Tibial nerve (tissue), 4 donors: ENCODE measurements around the gene ELMO1. TPM values are rescaled to one million over a fixed set of nuclear protein-coding genes. Genes with fewer than 3 reads are reported as not detected.

Experiments used
- DNase-seq, 2 donors: peaks; one replicate each; pipeline ENCODE4 v3.0.0-alpha.2; 2019; ENCODE audit warnings: low spot score in 2 of 2
- H3K27ac ChIP-seq, 4 donors: fragments of 200-600 bp; sonication (generic) in 3 of 4; one replicate each; pipeline ENCODE4 v1.5.1; 2017 to 2019; ENCODE audit warnings: mild to moderate bottlenecking in 1 of 4
- H3K27me3 ChIP-seq, 2 donors: fragments of 200-600 bp; sonication (generic) in 1 of 2; one replicate each; pipeline versions ENCODE4 v1.5.1 to v1.6.0; 2017 to 2019
- H3K36me3 ChIP-seq, 3 donors: fragments of 200-600 bp; sonication (generic); one replicate each; pipeline ENCODE4 v1.5.1; 2018 to 2019
- H3K4me1 ChIP-seq, 4 donors: fragments of 200-600 bp; sonication (generic) in 3 of 4; one replicate each; pipeline ENCODE4 v1.5.1; 2017 to 2019
- H3K4me3 ChIP-seq, 4 donors: fragments of 200-600 bp; sonication (generic) in 3 of 4; one replicate each; pipeline ENCODE4 v1.5.1; 2017 to 2019; ENCODE audit warnings: mild to moderate bottlenecking in 1 of 4, moderate library complexity in 1 of 4
- H3K9me3 ChIP-seq, 4 donors: fragments of 200-600 bp; sonication (generic) in 3 of 4; one replicate each; pipeline ENCODE4 v1.5.1; 2017 to 2019
- EP300 ChIP-seq, 2 donors: sonication (generic); formaldehyde crosslinking; IDR thresholded peaks; one replicate each; pipeline ENCODE4 v1.6.1; 2017; ENCODE audit warnings: antibody characterized with exemption in 2 of 2, mild to moderate bottlenecking in 1 of 2
- POLR2A ChIP-seq, 2 donors: fragments of 450-650 bp; IDR thresholded peaks; one replicate each; pipeline ENCODE4 v1.6.1; 2017; ENCODE audit warnings: antibody characterized with exemption in 2 of 2, mild to moderate bottlenecking in 2 of 2, moderate library complexity in 2 of 2
- WGBS, 2 donors: methylation state at CpG; one replicate each; pipeline ENCODE4 v1.1.5; 2018; 5-methylcytosine and 5-hydroxymethylcytosine counted together
- total RNA-seq, 4 donors: library from RNA; depleted of rRNA; stranded (reverse); fragments of >200 nt; gene quantifications; one replicate each; pipeline ENCODE4 v1.1.0, GENCODE V29; 2016
- TF ChIP-seq, protein P1 (sequence below), 5 experiments: fragments of 200-600 bp in 3 of 5; fragments of 450-650 bp in 2 of 5; sonication (generic) in 3 of 5; IDR thresholded peaks; one replicate each; pipeline ENCODE4 v1.5.1; 2016 to 2019; ENCODE audit warnings: antibody characterized with exemption in 5 of 5, mild to moderate bottlenecking in 3 of 5, moderate library complexity in 2 of 5

ELMO1 gene
- total RNA-seq, 4 donors from 2014 or later = 196 to 328 (median 268) TPM

DNA sequence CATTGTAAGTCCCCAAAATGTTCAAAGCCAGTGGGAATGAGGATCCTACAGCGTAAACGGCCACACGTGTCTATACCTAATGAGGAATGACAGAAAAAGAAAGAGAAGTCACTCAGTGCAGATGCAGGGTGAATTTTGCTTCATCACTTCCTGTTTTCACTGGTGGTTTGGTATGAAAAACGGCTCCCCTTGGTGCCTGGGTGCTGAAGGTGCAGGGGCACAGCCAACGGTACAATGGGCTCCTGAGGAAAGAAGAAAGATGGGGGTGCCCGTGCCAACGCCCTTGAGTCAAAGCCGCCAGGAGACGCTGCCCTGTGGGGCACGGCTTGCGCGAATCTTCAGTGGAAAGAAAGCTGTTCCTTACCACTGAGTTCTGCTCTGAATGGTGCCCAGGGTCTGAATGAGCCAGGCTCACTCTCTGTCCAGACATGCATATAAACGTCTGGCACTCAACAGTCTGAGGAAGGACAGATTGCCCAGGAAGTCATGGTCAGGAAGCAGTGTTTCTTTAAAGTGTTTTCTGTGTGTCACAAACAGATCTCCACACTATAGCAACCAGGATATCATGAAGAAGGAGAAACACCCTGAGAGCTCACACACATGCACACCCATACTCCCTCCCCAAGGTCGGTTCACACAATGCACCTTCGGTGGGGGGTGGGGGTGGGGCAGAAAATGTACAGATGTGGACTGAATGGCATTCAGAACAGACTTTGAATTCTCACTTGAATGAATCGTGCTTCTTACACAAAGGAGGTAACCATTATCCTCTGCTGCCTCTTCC lies 105.8 kb downstream of the ELMO1 start:
- Histone ChIP-seq H3K4me1 (peaks cover 0 to 30% (median 5%) of the 10 kb centered on the region in 4 donors), H3K27me3 (no peaks in the 10 kb centered on the region), H3K36me3 (peaks cover 0 to 23% (median 0%) of the 10 kb centered on the region in 3 donors), H3K27ac (peak overlapping the region in 3 of 4 donors; percentile 28 to 44 (median 37)), H3K9me3 (no peaks in the 10 kb centered on the region), H3K4me3 (peak overlapping the region in 2 of 4 donors; percentile 27 to 34)
- 76 to 78% methylated on average over 16 of the region's 16 CpGs for WGBS, 2 donors
- TF ChIP-seq EP300 (IDR thresholded peaks at IDR 0.05) (no peak), POLR2A (IDR thresholded peaks at IDR 0.05) (no peak)
- TF ChIP-seq, protein P1, sequence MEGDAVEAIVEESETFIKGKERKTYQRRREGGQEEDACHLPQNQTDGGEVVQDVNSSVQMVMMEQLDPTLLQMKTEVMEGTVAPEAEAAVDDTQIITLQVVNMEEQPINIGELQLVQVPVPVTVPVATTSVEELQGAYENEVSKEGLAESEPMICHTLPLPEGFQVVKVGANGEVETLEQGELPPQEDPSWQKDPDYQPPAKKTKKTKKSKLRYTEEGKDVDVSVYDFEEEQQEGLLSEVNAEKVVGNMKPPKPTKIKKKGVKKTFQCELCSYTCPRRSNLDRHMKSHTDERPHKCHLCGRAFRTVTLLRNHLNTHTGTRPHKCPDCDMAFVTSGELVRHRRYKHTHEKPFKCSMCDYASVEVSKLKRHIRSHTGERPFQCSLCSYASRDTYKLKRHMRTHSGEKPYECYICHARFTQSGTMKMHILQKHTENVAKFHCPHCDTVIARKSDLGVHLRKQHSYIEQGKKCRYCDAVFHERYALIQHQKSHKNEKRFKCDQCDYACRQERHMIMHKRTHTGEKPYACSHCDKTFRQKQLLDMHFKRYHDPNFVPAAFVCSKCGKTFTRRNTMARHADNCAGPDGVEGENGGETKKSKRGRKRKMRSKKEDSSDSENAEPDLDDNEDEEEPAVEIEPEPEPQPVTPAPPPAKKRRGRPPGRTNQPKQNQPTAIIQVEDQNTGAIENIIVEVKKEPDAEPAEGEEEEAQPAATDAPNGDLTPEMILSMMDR (IDR thresholded peaks at IDR 0.05) = no peak
- DNase-seq = no peak

DNA sequence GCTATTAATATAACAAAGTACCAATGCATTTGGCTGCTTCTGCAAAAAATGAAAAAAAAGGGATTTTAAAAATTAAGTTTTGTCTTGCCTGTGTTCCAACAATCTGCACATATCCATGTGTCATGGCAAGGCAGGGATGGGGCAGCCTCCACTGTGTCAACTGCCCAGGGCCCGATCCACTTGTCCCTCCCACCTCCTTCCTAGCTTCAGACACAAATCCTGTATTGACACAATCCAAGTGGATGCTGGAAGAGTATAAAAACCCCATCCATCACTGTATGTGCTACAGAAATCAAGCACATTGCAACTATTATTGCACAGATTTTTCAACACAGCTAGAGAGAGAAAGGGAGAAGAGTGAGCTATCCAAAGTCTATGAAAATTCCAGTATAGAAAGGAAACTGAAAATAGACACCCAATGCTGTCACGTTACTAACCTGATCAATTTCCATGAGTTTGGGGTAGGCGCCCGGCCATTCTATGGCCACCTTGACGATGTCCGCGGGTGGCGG lies 106.4 kb downstream of the ELMO1 start:
- peaks cover 0 to 30% (median 5%) of the 10 kb centered on the region in 4 donors for H3K4me1 ChIP-seq
- peak overlapping the region in 2 of 4 donors; percentile 27 to 34 for H3K4me3 ChIP-seq
- no peaks in the 10 kb centered on the region for H3K9me3 ChIP-seq
- H3K27me3 ChIP-seq = no peaks in the 10 kb centered on the region
- WGBS, 2 donors = 86 to 87% methylated on average over 8 of the region's 8 CpGs
- no peak for TF ChIP-seq EP300 (IDR thresholded peaks at IDR 0.05)
- no peak for TF ChIP-seq POLR2A (IDR thresholded peaks at IDR 0.05)
- TF ChIP-seq, protein P1 (IDR thresholded peaks at IDR 0.05) = no peak
- H3K36me3 ChIP-seq = peaks cover 0 to 25% (median 0%) of the 10 kb centered on the region in 3 donors
- H3K27ac ChIP-seq = peak overlapping the region in 3 of 4 donors; percentile 8 to 44 (median 37)
- no peak for DNase-seq

DNA sequence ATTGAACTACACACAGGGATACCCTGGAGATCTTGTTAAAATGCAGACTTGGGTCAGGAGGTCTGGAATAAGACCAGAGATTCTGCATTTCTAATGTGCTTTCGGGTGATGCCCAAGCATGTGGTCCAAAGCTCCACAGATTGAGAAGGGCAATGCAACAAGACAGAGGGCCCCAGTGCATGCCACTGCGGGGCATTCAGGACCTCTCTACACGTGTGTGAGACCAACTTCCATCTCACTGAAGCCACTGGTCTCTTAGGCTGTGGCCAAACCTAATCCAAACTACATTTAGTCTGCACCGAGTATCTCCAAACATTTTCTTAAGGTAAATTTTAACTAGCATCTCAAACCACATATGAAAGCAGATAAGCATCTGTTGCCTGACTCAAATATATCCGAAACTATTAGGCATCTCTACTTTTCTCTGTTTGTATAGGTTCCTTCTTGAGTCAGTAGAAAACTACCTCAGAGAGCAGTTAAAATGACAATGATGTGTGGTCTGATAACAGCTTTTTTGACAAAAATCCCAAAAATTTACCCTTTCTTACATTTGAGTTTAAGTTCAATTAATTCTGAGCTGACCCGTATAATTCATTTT lies 107.5 kb downstream of the ELMO1 start:
- 73 to 89% methylated on average over 6 of the region's 6 CpGs for WGBS, 2 donors
- no peak for TF ChIP-seq EP300 (IDR thresholded peaks at IDR 0.05)
- TF ChIP-seq POLR2A (IDR thresholded peaks at IDR 0.05) = no peak
- TF ChIP-seq, protein P1 (IDR thresholded peaks at IDR 0.05) = no peak
- Histone ChIP-seq H3K4me3 (no peak overlapping the region), H3K36me3 (peaks cover 0 to 25% (median 0%) of the 10 kb centered on the region in 3 donors), H3K27ac (no peak overlapping the region), H3K27me3 (no peaks in the 10 kb centered on the region), H3K9me3 (no peaks in the 10 kb centered on the region), H3K4me1 (peaks cover 0 to 24% (median 5%) of the 10 kb centered on the region in 4 donors)
- DNase-seq = no peak

DNA sequence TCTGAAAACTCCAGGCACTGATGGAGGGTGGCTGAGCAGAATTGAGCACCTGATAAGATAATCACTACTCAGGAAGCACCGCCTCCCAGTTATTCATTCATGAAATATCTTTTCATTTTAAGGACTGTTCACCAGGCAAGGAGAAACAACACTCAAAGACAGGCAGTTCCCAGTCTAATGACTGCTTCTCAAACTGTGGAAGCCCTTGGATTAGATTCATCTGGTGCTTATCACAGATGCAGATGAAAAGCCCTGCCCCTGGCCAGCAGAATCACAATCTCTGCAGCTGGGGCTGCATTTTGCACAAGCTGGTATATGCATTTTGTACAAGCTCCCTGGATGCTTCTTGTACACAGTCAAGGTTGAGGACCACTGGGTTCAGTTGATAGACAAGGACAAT lies 109.7 kb downstream of the ELMO1 start:
- Histone ChIP-seq H3K4me3 (no peak overlapping the region), H3K27ac (peak overlapping the region in 2 of 4 donors; percentile 6 to 31), H3K27me3 (no peaks in the 10 kb centered on the region), H3K9me3 (no peaks in the 10 kb centered on the region), H3K36me3 (peaks cover 0 to 25% (median 0%) of the 10 kb centered on the region in 3 donors), H3K4me1 (peaks cover 0 to 14% (median 0%) of the 10 kb centered on the region in 4 donors)
- 88 to 91% methylated on average over 1 of the region's 1 CpG for WGBS, 2 donors
- TF ChIP-seq EP300 (IDR thresholded peaks at IDR 0.05) = no peak
- TF ChIP-seq, protein P1 (IDR thresholded peaks at IDR 0.05) = no peak
- TF ChIP-seq POLR2A (IDR thresholded peaks at IDR 0.05) = no peak
- no peak for DNase-seq

DNA sequence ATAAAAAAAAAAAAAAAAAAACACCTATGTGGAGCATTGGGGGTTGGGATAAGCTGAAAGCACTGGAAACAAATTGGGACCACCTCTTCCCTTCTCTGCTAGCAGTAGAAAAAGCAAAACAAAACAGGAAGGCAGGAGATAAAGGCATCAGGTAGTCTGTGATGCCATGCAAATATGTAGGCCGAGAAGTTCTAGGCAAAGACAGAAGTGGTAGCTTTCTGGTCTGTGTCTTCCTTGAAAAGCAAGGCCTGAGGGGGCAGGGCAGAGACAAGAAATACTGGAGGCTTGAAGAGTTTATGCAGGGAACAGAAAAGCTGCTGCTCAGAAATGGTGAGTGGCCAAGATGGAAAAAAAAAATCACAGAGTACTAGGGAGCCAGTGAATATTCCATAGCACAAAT lies 111.1 kb downstream of the ELMO1 start:
- H3K27me3 ChIP-seq = no peaks in the 10 kb centered on the region
- no peaks in the 10 kb centered on the region for H3K9me3 ChIP-seq
- no peak for DNase-seq
- H3K36me3 ChIP-seq = peaks cover 0 to 25% (median 0%) of the 10 kb centered on the region in 3 donors
- H3K4me1 ChIP-seq = peaks cover 0 to 29% (median 7%) of the 10 kb centered on the region in 4 donors
- H3K27ac ChIP-seq = no peak overlapping the region
- H3K4me3 ChIP-seq = no peak overlapping the region
- WGBS, 2 donors = 82 to 90% methylated on average over 1 of the region's 1 CpG
- TF ChIP-seq, protein P1 (IDR thresholded peaks at IDR 0.05) = no peak
- TF ChIP-seq EP300 (IDR thresholded peaks at IDR 0.05) (no peak), POLR2A (IDR thresholded peaks at IDR 0.05) (no peak)
